ENCODE data around the gene MBP. TPM values are rescaled to one million over a fixed set of nuclear protein-coding genes. Genes with fewer than 3 reads are reported as not detected.
A peak's percentile ranks its signal among the peaks of the same experiment; 100 is the strongest.

Gene MBP
- total RNA-seq, 2 donors from 2014 or later = 41.7 to 42.2 TPM

DNA sequence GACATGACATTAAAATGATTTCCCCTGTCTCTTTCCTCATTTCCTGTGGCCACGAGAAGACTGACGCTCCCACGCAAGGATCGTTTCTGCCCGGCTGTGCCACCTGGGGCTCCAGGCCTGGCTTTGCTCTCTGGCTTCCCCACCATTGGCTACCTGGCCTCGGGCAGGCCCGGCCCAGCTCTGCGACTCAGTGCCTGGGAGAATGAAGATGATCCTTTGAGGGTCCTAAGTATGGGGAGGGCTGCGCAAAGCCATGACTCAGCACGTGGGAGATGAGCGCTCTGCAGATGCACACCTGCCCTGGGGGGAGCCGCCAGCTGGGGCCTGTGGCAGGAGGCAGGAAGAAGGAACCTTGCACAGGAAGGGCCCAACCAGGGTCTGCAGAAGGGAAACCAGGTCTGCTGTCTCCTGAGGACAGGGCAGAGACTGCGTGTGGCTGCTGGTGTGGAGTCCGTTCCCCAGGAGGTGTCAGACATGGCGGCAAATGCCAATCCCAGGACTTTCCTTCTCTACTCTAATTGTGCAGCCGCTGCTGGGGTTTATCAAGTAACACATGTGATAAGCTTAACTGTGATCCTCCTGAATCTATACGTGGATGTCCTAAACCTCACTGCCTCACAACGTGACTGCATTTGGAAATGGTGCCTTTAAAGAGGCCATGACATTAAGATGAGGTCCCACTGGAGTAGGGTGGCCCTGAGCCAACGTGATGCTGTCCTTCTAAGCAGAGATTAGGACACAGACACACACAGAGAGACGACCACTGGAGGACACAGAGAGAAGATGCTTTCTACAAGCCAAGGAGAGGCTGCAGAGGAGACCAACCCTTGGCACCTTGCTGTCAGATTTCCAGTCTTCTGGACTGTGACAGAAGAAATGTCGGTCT lies 32.9 kb downstream of the MBP start:
- H3K27ac ChIP-seq = no peak overlapping the region
- H3K9me3 ChIP-seq = no peaks in the 10 kb centered on the region
- H3K4me1 ChIP-seq (ENCODE audit: control insufficient read depth in 1 of 2, low read depth in 2 of 2) = peaks cover 28 to 62% of the 10 kb centered on the region in 2 donors
- ATAC-seq (ENCODE audit: insufficient number of reproducible peaks, low FRiP score, low read depth) (no peak), DNase-seq (ENCODE audit: low spot score) (no peak)
- no peak overlapping the region for H3K4me3 ChIP-seq
- no peaks in the 10 kb centered on the region for H3K36me3 ChIP-seq
- H3K27me3 ChIP-seq (replicated peaks; ENCODE audit: insufficient read depth) = no peaks in the 10 kb centered on the region
- TF ChIP-seq, protein P1, sequence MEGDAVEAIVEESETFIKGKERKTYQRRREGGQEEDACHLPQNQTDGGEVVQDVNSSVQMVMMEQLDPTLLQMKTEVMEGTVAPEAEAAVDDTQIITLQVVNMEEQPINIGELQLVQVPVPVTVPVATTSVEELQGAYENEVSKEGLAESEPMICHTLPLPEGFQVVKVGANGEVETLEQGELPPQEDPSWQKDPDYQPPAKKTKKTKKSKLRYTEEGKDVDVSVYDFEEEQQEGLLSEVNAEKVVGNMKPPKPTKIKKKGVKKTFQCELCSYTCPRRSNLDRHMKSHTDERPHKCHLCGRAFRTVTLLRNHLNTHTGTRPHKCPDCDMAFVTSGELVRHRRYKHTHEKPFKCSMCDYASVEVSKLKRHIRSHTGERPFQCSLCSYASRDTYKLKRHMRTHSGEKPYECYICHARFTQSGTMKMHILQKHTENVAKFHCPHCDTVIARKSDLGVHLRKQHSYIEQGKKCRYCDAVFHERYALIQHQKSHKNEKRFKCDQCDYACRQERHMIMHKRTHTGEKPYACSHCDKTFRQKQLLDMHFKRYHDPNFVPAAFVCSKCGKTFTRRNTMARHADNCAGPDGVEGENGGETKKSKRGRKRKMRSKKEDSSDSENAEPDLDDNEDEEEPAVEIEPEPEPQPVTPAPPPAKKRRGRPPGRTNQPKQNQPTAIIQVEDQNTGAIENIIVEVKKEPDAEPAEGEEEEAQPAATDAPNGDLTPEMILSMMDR (IDR thresholded peaks at IDR 0.05) = no peak

DNA sequence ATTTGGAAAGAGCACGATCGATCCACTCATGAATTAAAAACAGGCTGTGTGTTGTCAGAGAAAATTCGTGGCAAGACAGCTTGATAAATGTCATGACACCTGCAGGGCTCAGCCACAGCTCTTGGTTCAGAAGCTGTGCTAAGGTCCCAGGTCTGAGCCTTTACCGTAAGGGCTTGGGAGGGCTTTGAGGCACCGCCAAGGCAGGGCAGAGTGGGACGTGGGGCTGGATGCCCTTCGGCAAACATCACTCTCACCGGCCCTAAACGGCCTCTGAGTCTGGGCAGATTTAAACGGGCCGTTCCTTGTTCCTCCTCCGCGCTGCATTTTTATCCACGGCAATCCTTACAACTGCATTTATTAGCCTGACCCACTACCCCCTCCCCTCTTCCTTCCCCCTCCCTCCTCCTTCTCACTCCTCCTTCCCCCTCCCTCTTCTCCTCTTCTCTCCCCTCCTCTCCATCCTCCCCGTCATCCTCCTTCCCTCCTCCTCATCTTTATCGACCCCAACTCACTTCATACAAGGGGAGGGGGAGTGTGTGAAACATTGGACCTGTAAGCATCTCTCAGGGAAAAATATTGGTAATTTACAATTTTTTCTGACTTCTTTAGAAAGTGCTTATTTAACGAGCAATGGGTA lies 33.9 kb downstream of the MBP start:
- Histone ChIP-seq H3K36me3 (no peaks in the 10 kb centered on the region), H3K9me3 (no peaks in the 10 kb centered on the region), H3K4me3 (peak overlapping the region; percentile 12), H3K27ac (no peak overlapping the region), H3K4me1 (ENCODE audit: control insufficient read depth in 1 of 2, low read depth in 2 of 2) (peaks cover 23 to 51% of the 10 kb centered on the region in 2 donors), H3K27me3 (replicated peaks; ENCODE audit: insufficient read depth) (no peaks in the 10 kb centered on the region)
- DNase-seq (ENCODE audit: low spot score) = no peak
- ATAC-seq (ENCODE audit: insufficient number of reproducible peaks, low FRiP score, low read depth) = no peak
- TF ChIP-seq, protein P1 (IDR thresholded peaks at IDR 0.05) = no peak

DNA sequence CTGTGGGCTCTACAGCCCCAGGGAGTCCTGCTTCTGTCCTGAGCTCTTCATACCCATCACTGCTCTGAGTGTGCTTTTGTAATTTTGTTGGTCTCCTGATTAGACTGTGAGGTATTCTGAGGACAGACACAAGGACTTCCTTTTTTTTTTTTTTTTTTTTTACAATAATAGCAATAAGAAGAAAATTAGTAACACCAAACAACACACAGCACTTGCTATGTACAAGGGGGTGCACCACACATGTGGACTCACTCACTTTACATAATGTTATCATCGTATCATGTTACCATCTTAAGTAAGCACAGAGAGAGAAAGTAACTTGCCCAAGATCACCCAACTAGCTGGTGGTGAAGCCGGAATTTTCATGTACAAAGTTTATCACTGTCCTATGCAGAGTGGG lies 34.6 kb downstream of the MBP start:
- Histone ChIP-seq H3K27me3 (replicated peaks; ENCODE audit: insufficient read depth) (no peaks in the 10 kb centered on the region), H3K9me3 (no peaks in the 10 kb centered on the region), H3K4me3 (no peak overlapping the region), H3K36me3 (no peaks in the 10 kb centered on the region), H3K27ac (no peak overlapping the region), H3K4me1 (ENCODE audit: control insufficient read depth in 1 of 2, low read depth in 2 of 2) (peaks cover 20 to 45% of the 10 kb centered on the region in 2 donors)
- DNase-seq (ENCODE audit: low spot score) (no peak), ATAC-seq (ENCODE audit: insufficient number of reproducible peaks, low FRiP score, low read depth) (no peak)
- TF ChIP-seq, protein P1 (IDR thresholded peaks at IDR 0.05) = no peak

DNA sequence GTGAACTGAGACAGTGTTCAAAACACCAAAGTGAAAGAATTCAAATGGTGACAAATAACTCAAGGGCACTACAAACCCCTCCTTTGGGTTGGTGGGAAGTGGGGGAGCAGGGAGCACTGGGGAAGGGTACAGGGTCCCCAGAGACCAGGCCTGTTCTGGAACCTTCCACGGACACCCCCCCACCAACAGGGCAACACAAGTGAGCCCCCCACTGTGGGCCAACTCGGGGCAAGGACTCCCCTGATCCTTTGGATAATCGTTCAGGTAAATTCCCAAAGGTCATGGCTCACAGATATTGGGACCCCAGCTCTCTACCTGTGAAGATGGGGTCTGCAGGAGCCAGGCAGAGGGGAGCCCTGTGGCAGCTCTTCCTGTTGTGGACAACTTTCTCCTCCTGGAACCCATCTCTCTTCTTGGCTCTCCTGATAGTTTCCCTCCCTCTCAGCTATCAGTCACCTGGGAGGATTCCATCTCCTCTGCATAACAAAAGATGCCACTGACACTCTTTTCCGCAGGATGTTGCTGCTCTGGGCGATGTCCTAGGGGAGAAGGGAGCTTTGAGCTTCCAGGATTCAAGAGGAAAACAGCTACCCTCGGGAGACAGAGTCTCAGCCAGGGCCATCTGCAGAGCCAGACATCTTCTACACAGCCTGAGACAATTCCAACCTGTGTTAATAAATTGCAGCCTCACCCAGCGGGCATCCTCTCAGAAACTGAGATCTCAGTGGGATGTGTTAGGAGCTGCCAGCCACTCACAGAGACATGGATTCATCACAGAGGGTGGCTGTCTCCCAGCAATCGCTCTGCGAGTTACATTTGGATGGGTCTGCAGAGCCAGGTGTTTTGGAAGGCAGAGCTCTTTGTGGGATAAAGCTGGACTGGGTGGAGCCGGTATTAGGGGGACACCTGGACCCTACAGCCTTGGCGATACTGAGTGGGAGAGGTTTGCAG lies 35.4 kb downstream of the MBP start:
- DNase-seq (ENCODE audit: low spot score) (no peak), ATAC-seq (ENCODE audit: insufficient number of reproducible peaks, low FRiP score, low read depth) (no peak)
- H3K4me1 ChIP-seq (ENCODE audit: control insufficient read depth in 1 of 2, low read depth in 2 of 2) = peaks cover 14 to 37% of the 10 kb centered on the region in 2 donors
- H3K36me3 ChIP-seq = no peaks in the 10 kb centered on the region
- H3K27ac ChIP-seq = no peak overlapping the region
- H3K4me3 ChIP-seq = no peak overlapping the region
- H3K9me3 ChIP-seq = no peaks in the 10 kb centered on the region
- H3K27me3 ChIP-seq (replicated peaks; ENCODE audit: insufficient read depth) = no peaks in the 10 kb centered on the region
- TF ChIP-seq, protein P1 (IDR thresholded peaks at IDR 0.05) = no peak

Measured in thoracic aorta (tissue), 2 donors.